ENCODE data around the gene ZSWIM2. TPM values are rescaled to one million over a fixed set of nuclear protein-coding genes. Genes with fewer than 3 reads are reported as not detected.
"Not testable (repeated sequence)": the region's sequence is repeated elsewhere in the genome, so short reads cannot be mapped to it uniquely, and the experiment has no call there.

ZSWIM2 gene
- polyA plus RNA-seq, 1 of the 3 experiments (the other 2 are of a cell fraction): 0.05 TPM

GRCh38 chr2:186848873-186849578, at the start of gene ZSWIM2 (continued):
- 0 out of 2 replicates have a peak, but pooled peaks have one; percentile 12 for TF ChIP-seq REST (IDR thresholded peaks at IDR 0.05; ENCODE audit: low read depth, low read length)
- no peak for TF ChIP-seq TEAD4 (IDR thresholded peaks at IDR 0.05; ENCODE audit: borderline replicate concordance, insufficient read depth)
- TF ChIP-seq RXRA (IDR thresholded peaks at IDR 0.05; ENCODE audit: borderline replicate concordance, low read depth): no peak
- peak; percentile 93 for TF ChIP-seq MXI1 (IDR thresholded peaks at IDR 0.05; ENCODE audit: low read depth, low read length)
- peak; percentile 58 for TF ChIP-seq PBX3 (IDR thresholded peaks at IDR 0.05)
- peak; percentile 49; the same call in 1 of the 2 replicates for TF ChIP-seq FOSL2 (IDR thresholded peaks at IDR 0.05; ENCODE audit: borderline replicate concordance, low read depth)
- no peak for TF ChIP-seq IRF3 (IDR thresholded peaks at IDR 0.05; ENCODE audit: low read depth, low read length)

- H3K4me2 ChIP-seq; H3F3A ChIP-seq (replicated peaks; ENCODE audit: insufficient read depth); H4K20me1 ChIP-seq (ENCODE audit: insufficient read depth); H3K27ac ChIP-seq (ENCODE audit: low read depth in 2 of 2, low read length in 1 of 2); H3K36me3 ChIP-seq (replicated peaks in 1 of 2; ENCODE audit: control insufficient read depth in 1 of 2, insufficient read depth in 2 of 2, low read length in 1 of 2); H3K9me3 ChIP-seq; H3K4me3 ChIP-seq (ENCODE audit: low read depth in 2 of 2, low read length in 1 of 2); H3K79me2 ChIP-seq (ENCODE audit: insufficient read depth); H3K27me3 ChIP-seq (ENCODE audit: insufficient read depth); H3K4me1 ChIP-seq (ENCODE audit: control insufficient read depth in 1 of 2, insufficient read depth in 2 of 2, low read depth in 1 of 2, low read length in 1 of 2); H2AFZ ChIP-seq (ENCODE audit: low read depth); DNase-seq; POLR2A ChIA-PET; H3K9ac ChIP-seq; H3K9me2 ChIP-seq; CTCF ChIA-PET: not testable (repeated sequence)
- 21% methylated on average over 3 of the region's 3 CpGs for WGBS (ENCODE audit: low lambda C conversion rate)
Observed at GRCh38 chr2:186896220-186896619, 47.2 kb upstream of the ZSWIM2 start.

GRCh38 chr2:186895451-186895850, 46.5 kb upstream of the ZSWIM2 start:
- H3K9me3 ChIP-seq: no peaks in the 10 kb centered on the region
- no peak overlapping the region for H2AFZ ChIP-seq (ENCODE audit: low read depth)
- H3K4me3 ChIP-seq (ENCODE audit: low read depth in 2 of 2, low read length in 1 of 2): no peak overlapping the region
- H3K4me1 ChIP-seq (ENCODE audit: control insufficient read depth in 1 of 2, insufficient read depth in 2 of 2, low read depth in 1 of 2, low read length in 1 of 2): peaks cover 0 to 5% of the 10 kb centered on the region in 2 experiments; a peak in 2 of 4 replicates
- no peak for DNase-seq
- no peak overlapping the region for H3K27ac ChIP-seq (ENCODE audit: low read depth in 2 of 2, low read length in 1 of 2)
- H4K20me1 ChIP-seq (ENCODE audit: insufficient read depth): no peaks in the 10 kb centered on the region
- H3K9ac ChIP-seq: no peak overlapping the region
- no peak overlapping the region for H3K4me2 ChIP-seq
- H3K36me3 ChIP-seq (replicated peaks in 1 of 2; ENCODE audit: control insufficient read depth in 1 of 2, insufficient read depth in 2 of 2, low read length in 1 of 2): no peaks in the 10 kb centered on the region
- no peaks in the 10 kb centered on the region for H3K79me2 ChIP-seq (ENCODE audit: insufficient read depth)
- WGBS (ENCODE audit: low lambda C conversion rate): 70% methylated on average over 2 of the region's 2 CpGs
- H3F3A ChIP-seq (replicated peaks; ENCODE audit: insufficient read depth): no peaks in the 10 kb centered on the region
- H3K27me3 ChIP-seq (ENCODE audit: insufficient read depth): no peaks in the 10 kb centered on the region
- CTCF ChIA-PET: interaction anchor here (1.3 to 1.8 kb wide), 2 partner anchors 8 to 21 kb away, joined by 5 read pairs; no protein-coding TSS in a partner anchor
- POLR2A ChIA-PET: no interaction called here
- H3K9me2 ChIP-seq: no peaks in the 10 kb centered on the region
- TF ChIP-seq TCF12 (IDR thresholded peaks at IDR 0.05): no peak
- TF ChIP-seq REST (IDR thresholded peaks at IDR 0.05; ENCODE audit: low read depth, low read length): no peak
- TF ChIP-seq FOXJ3 (CRISPR knock-in tag; IDR thresholded peaks at IDR 0.05): no peak
- no peak for TF ChIP-seq YY1 (IDR thresholded peaks at IDR 0.05; ENCODE audit: low read depth)
- TF ChIP-seq SMC3 (IDR thresholded peaks at IDR 0.05; ENCODE audit: low read depth, low read length): no peak
- TF ChIP-seq FOSL2 (IDR thresholded peaks at IDR 0.05; ENCODE audit: borderline replicate concordance, low read depth): no peak
- no peak for TF ChIP-seq RFX5 (IDR thresholded peaks at IDR 0.05; ENCODE audit: low read length)
- no peak for TF ChIP-seq EZH2phosphoT487 (IDR thresholded peaks at IDR 0.05; ENCODE audit: borderline replicate concordance, low read depth)
- TF ChIP-seq MAX (IDR thresholded peaks at IDR 0.05; ENCODE audit: low read depth): no peak

Measured in SK-N-SH (cell line).